T-helper 9 cell (primary cell): ENCODE data around the gene NBPF10.
"Not testable (repeated sequence)": the region's sequence is repeated elsewhere in the genome, so short reads cannot be mapped to it uniquely, and the experiment has no call there.

Experiments used
- DNase-seq: peaks from one replicate; pipeline ENCODE4 v3.0.0-alpha.2; 2020
- total RNA-seq, 2 donors: gene quantifications; one replicate each; lab custom pipeline; 2026; lab: John Stamatoyannopoulos, UW

Gene NBPF10
- total RNA-seq, result 5.0 to 6.8 reads per million in 2 donors

GRCh38 chr1:146144465-146144864, at the start of gene NBPF10:
Gene NBPF10 (minus strand): TSS chr1:146144804. CDS start chr1:146144769, 35 bp downstream.
- DNase-seq, result not testable (repeated sequence)

GRCh38 chr1:146174531-146174930, 29.9 kb upstream of the NBPF10 start:
- not testable (repeated sequence) for DNase-seq

GRCh38 chr1:146167740-146168139, 23.1 kb upstream of the NBPF10 start:
- not testable (repeated sequence) for DNase-seq

GRCh38 chr1:146167273-146167672, 22.7 kb upstream of the NBPF10 start:
- not testable (repeated sequence) for DNase-seq
